GM20431 (cell line): ENCODE results near the gene TRIM72.
"Not testable (repeated sequence)": the region's sequence is repeated elsewhere in the genome, so short reads cannot be mapped to it uniquely, and the experiment has no call there.

Source experiments
- in situ Hi-C: fragments of 300-500 bp; cut with MseI, MboI; formaldehyde crosslinking; loops from one replicate; pipeline ENCODE4 v1.15.0; 2020; ENCODE audit warnings: low sequenced_read_pairs; ENCODE audit not compliant: unreplicated experiment

TRIM72 gene

GRCh38 chr16:31250782-31251384 is 37.0 kb downstream of the TRIM72 start:
- in situ Hi-C loops, result no loop called here

DNA sequence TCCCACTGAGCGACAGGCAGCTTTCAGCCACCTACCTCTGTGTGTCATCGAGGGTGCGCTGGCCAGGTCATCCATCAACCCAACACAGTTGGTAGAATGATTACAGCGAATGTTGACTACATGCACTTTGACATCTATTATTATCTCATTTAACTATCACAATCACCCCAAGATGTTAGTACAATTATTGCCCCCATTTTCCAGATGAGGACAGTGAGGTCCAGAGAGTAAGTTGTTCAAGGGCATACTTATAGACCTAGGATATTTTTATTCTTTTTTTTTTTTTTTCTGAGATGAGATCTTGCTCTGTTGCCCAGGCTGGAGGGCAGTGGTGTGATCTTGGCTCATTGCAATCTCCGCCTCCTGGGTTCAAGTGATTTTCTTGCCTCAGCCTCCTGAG is 37.5 kb downstream of the TRIM72 start:
- in situ Hi-C loops, result no loop called here

GRCh38 chr16:31253642-31254045 is 39.7 kb downstream of the TRIM72 start:
- in situ Hi-C loops, result no loop called here

- in situ Hi-C loops, result no loop called here
These were observed 42.5 kb downstream of the TRIM72 start for GRCh38 chr16:31256466-31256865.

- in situ Hi-C loops, result no loop called here
These were observed 44.4 kb downstream of the TRIM72 start for GRCh38 chr16:31258366-31258765.

DNA sequence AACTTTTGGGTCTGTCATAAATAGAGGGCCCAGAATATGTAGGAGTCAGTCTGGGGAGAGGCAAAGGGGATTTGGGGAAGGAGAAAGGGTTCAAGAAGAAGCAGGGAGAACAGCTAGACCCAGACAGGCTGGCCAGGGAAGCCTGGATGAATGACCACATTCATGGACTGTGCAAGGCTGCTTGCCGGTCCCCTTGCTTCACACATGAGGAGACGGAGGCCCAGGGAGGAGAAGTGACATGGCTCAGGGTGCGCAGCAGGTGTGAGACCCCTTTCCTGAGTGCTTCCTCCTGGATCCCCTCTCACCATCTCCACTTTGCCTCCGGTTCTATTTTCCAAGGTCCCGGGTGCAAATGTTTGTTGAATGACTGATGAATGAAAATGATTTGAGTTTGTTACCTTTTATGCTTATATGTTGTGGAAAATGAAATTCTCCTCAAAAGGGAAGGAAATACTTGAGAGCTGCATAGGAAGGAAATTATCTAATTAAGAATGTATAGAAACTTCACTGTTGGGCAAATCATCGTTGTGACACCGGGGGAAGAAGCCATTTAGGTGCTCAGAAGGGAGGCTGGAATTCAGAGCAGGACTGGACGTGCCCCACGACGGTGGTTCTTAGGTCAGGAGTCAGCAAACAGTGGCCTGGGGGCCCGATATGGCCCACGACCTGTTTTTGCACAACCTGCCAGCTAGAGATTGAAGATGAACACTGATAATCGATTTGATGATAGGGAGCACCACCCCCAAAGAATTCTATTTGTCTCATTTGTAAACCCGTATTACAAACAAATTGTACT is 46.4 kb downstream of the TRIM72 start:
- in situ Hi-C loops, result no loop called here

DNA sequence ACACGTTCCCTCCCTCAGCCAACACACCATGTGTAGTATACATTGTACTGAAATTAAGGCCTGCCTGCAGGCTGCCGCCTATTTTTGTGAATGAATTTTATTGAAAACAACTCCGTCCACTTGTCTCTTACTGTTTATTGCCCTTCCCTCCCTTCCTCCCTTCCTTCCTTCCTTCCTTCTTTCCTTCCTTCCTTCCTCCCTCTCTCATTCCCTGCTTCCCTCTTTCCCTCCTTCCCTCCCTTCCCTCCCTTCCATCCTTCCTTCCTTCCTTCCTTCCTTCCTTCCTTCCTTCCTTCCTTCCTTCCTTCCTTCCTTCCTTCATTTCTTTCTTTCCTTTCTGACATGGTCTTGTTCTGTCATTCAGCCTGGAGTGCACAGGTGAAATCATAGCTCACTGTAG is 48.2 kb downstream of the TRIM72 start:
- in situ Hi-C loops, result no loop called here

GRCh38 chr16:31265329-31266245 is 51.7 kb downstream of the TRIM72 start:
- in situ Hi-C loops, result no loop called here

- in situ Hi-C loops, result no loop called here
These were observed 53.6 kb downstream of the TRIM72 start for GRCh38 chr16:31267332-31268032.

DNA sequence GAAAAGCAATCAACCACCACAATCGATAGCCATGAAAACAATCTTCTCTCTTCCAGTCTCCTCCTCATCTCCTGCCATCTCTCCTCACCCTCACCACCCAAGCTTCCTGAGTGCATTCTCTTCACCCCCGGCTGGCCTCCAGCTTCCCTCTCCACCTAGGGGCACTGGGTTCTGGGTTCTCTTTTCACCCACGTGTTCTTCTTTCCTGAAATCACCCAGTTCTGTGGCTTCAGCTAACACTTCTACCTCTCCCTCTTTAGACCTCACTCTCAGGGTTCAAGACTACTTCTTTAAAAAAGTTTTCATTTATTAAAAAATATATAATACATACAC is 54.1 kb downstream of the TRIM72 start:
- in situ Hi-C loops, result no loop called here

- in situ Hi-C loops, result no loop called here
These were observed 55.0 kb downstream of the TRIM72 start for GRCh38 chr16:31268891-31269290.

GRCh38 chr16:31269541-31269940 is 55.6 kb downstream of the TRIM72 start:
- in situ Hi-C loops, result no loop called here

- in situ Hi-C loops, result not testable (repeated sequence)
These were observed 56.1 kb downstream of the TRIM72 start for GRCh38 chr16:31269973-31270372.

GRCh38 chr16:31270795-31271194 is 56.9 kb downstream of the TRIM72 start:
- in situ Hi-C loops, result no loop called here

- in situ Hi-C loops, result no loop called here
These were observed 57.8 kb downstream of the TRIM72 start for GRCh38 chr16:31271621-31272190.

- in situ Hi-C loops, result no loop called here
These were observed 59.3 kb downstream of the TRIM72 start for GRCh38 chr16:31273187-31273586.

- in situ Hi-C loops, result no loop called here
These were observed 59.8 kb downstream of the TRIM72 start for GRCh38 chr16:31273676-31274075.

- in situ Hi-C loops, result no loop called here
These were observed 61.2 kb downstream of the TRIM72 start for GRCh38 chr16:31274831-31275816.

- in situ Hi-C loops, result no loop called here
These were observed 62.7 kb downstream of the TRIM72 start for GRCh38 chr16:31276600-31276999.
